Activated CD4-positive, alpha-beta T cell treated with anti-CD3 and anti-CD28 coated beads, Interleukin-2, amount 50 U/mL, for 1 hour (primary cell): ENCODE results near the gene ATP2A3.

Experiments used
- DNase-seq: peaks from one replicate; pipeline ENCODE4 v3.0.0-alpha.2; 2020

The ATP2A3 gene

DNA sequence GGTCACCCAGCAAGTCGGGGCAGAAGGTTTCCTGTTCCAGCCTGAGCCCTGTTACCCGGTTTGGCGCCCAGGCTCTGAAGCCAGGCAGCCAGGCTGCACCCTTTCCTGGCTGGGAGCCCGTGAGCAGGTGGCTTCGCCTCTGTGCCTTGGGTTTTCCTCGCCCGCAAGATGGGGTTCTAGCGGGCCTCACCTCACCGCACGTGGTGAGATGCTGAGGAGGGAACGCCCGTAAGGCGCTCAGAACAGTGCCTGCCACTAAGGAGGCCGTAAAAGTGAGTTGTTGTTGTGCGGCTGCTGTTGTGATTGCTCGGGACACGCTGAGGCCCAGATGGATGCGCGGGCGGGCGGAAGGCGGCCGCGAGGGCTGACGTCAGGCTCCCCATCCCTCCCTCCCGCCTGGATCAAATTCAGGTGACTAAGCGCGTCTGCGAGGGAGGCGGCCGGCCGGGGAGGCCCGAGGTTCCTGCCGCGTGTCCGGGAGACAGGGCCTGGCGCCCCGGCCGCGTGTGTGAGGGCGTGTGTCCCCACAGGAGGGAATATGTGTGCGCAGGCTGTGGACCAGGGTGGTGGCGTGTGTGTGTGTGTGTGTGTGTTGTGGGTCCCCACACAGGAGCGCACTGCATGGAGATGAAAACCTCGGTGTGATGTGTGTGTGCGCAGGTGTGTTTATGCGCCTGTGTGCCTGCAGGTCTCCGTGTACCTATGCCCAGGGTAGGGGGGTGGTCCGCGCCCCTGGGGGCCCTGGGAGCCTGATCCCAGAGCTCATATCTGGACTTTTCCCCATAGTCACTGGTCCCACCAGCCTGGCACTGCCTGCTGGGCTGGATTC lies 75.7 kb downstream of the ATP2A3 start:
- no peak for DNase-seq

DNA sequence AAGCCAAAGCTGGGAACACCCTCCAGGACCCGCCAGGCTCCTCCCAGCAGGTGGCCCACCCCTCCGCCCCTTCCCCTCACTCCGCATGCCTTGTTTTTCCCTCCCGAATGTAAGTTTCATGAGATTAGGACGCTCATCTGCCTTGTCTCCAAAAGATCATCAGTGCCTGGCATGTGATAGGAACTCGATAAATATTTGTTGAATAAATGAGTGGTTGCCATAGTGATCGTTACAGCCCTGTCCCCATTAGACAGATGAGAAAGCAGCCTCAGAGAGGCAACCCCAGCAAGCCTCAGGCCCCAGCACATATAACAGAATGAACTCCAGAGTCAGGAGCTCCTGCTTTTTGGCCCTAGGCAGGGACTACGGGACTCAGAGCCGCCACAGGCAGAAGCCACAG lies 76.4 kb downstream of the ATP2A3 start:
- DNase-seq, result no peak

DNA sequence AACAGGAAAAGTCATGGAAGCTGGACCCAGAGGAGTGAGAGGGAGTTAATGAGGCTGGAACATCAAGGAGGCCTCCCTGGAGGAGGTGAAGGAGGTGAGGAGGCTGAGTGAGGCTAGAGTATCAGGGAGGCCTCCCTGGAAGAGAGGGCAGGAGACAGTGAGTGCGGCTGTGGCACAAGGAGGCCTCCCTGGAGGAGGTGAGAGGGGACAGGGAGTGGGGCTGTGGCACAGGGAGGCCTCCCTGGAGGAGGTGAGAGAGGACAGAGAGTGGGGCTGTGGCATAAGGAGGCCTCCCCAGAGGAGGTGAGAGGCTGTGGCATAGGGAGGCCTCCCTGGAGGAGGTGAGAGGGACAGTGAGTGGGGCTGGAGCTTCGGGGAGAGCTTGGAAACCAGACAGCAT lies 76.8 kb downstream of the ATP2A3 start:
- DNase-seq, result no peak

DNA sequence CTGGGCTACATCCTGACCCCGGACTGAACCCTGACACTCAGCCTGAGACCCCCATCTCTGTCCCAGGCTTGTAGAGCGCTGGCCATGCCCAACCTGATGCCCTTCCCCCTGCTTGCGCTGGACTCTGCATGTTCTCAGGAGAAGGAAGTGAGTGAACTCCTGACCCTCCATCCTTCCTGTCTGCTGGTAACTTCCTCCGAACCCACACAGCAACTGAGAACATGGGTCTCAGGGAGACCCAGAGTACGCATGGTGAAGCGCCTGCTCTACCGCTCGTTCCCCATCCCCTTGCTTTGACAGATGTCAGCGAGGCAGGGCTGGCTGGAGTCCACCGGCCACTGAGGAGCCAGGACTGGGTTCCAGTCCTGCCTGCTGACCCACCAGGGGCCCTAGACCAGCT lies 77.5 kb downstream of the ATP2A3 start:
- DNase-seq, result no peak

DNA sequence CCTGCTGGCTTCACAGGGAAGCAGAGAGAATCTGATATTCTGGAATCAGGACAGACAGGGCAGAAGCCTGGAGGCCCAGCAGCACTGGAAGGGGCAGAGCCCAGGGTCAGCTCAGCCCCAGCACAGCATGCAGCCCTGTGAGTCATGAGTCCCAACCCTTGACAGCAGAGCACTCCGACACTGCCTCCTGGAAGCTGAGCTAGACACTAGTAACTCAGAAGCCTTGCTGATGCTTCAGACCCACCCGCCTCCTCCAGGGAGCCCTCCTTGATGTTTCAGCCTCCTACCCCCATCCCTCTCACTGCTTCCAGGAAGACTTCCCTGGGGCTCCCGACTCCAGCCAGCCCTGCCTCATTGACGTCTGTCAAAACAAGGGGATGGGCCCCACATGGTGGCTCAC lies 78.3 kb downstream of the ATP2A3 start:
- DNase-seq, result no peak

DNA sequence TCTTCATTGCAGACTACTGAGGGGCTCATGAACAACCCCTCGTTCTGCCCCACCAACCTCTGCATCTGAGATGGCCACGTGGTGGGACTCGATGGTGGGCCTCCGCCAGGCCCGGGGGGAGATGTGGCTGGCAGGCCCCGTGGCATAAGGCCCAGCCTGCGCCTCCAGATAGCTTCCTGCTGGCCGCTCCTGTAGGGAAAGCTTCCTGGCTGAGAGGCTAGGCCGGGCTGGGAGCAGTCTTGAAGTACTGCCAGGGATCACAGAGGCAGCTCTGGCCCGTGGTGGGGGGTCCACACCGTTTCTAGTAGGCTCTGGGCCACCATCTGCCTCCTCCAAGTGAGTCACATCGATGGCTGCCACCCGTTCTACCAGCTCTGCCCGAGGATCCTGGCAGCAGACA lies 79.0 kb downstream of the ATP2A3 start:
- no peak for DNase-seq

DNA sequence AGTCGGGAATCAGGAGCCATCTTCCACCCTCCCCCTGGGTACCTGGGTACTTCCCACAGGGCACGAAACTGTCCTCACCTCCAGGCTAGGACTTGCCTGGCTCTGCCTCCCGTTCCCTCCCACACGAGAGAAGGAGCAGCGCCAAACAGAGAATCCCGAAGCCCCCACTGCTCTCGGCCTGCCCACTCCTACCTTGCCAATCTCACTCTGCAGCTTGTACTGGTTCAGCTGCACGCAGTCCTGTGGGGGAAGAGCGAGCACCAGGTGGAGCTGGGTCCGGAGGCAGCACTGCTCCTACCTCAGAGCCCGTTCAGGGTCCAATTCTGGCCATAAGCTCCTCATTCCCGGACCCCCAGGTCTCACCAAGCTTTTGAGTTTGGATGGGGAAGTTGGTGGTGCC lies 80.0 kb downstream of the ATP2A3 start:
- DNase-seq, result no peak

DNA sequence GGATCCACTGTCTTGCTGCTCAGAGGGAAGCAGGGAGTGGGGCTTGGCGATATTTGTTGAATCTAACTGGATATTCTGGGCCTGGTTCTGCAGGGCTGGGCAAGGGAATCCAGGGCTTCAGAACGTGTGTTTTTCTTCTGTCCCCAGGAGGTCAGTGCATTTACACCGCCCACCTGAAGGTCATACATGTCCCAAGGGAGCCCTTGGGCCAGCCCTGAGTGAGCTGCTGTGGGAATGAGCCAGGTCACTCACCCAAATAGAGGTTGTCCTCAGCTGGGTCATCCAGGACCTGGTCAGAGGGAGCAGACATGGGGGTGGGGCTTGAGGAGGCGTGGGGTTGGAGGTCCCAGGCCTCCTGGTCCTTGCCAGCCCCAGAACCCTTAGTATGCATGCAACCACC lies 82.0 kb downstream of the ATP2A3 start:
- no peak for DNase-seq

DNA sequence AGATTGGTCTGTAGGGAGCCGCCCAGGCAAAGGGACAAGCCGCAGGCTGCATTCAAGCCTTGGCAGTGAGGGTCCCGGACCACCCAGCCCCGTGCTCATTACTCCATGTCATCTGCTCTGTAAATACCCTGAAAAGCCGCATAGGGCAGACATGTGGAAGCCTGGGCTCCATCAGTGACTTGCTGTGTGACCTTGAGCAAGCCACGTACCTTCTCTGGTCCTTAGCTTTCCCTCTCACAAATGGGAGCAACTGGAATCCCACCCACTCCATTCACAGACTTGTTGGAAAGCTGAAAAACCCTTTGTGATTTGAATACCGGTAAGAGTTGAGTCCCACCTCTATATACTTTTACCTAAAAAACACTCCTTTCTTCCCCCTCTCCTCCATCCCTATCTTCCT lies 83.3 kb downstream of the ATP2A3 start:
- no peak for DNase-seq

DNA sequence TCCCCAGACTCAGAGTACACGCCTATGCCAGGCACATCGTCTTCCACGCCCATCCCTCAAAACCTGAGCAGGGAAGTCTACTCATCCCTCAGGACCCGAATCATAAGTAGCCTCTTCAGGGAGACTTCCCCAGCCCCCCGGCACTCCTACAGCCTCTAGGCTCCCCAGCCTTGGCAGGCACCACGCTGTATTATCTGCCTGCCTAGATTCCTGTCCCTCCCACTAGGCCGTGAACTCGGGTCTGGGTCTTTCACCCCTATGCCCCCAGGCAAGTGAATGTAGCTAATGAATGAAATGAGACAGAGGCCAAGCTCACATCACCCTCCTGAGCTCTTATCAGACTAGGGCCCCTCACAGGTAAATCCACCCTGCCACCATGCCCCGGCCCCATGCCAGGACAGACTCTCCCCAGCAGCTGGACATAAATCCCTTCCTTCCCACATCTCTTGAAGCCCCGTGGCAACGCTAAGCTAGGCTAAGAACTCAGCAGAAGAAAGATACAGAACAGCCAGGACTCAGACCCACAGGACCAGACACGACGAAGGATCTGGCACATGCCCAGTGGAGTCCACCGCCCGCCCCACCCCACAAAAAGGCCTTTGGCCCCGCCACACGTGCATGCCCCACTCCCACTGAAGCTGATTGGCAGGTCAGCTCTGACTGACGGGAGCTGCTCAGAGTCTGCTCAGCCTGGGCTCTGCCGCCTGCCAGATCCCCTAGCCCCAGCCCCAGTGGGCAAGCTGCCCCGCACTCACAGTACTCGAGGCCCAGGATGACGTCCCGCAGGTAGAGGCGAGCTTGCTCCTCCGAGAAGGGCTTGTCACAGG lies 84.4 kb downstream of the ATP2A3 start:
- no peak for DNase-seq

DNA sequence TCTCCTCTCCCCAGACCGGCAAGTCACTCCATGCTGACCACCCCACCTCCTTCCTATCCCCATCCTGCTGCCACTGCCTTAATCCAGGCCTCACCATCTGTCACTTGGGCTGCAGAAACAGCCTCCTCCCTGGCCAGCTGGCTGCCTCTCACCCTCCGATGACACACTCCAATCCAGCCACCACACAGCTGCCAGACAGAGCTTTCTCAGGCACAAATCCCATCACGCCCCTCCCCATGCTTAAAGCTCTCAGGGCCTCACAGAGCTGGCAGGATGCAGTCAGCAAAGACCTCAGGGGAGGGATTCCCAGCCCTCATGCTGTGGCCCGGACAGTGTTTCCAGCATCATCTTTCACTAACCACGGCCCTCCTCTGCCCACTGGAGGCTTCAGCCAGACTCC lies 85.1 kb downstream of the ATP2A3 start:
- DNase-seq, result no peak

DNA sequence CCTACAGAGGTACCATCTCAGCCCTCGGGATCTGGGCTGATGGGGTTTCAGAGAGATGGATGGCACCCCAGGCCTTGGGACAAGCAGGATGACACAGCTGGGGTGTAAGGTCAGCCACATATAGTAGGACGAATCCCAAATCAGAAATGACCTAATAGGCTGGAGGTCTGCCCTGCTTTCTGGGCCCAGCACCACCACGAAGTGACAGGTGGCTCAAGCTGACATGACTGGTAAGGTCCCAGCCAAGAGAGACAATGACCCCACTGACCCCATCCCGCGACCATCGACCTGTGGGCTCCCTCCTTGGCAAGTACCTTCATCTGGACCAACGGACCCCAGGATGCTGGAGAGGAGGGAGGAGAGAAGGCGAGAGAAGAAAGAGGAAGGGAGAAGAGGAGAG lies 87.0 kb downstream of the ATP2A3 start:
- DNase-seq, result no peak

DNA sequence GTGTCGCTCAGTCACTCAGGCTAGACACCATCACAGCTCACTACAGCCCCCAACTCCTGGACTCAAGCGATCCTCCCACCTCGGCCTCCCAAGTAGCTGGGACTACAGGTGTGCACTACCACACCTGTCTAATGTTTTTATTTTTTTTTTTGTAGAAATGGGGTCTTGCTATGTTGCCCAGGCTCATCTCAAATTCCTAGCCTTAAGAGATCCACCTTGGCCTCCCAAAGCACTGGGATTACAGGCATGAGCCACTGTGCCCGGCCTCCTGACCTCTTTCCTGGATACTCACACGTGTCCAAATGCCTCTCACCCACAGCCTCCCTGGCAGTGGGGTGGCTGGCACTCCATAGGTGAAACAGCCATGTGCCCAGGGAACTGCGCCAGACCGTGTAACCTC lies 88.9 kb downstream of the ATP2A3 start:
- DNase-seq, result no peak
